Transverse colon (tissue), 4 donors: ENCODE results near the gene AUNIP.

Source experiments
- CTCF ChIP-seq, 5 experiments: fragments of 200-600 bp in 3 of 5; fragments of 450-650 bp in 2 of 5; sonication (generic) in 3 of 5; IDR thresholded peaks; 1 replicate in 2 of 5; 2 replicates in 3 of 5; pipeline ENCODE4 v1.5.1; 2016 to 2017; ENCODE audit warnings: antibody characterized with exemption in 5 of 5, inconsistent platforms in 3 of 5, mild to moderate bottlenecking in 2 of 5, moderate library complexity in 1 of 5
- EP300 ChIP-seq: sonication (generic); formaldehyde crosslinking; IDR thresholded peaks from one replicate; pipeline ENCODE4 v1.6.1; 2017; ENCODE audit warnings: antibody characterized with exemption, low read depth
- POLR2A ChIP-seq: fragments of 450-650 bp; IDR thresholded peaks from one replicate; pipeline ENCODE4 v1.6.1; 2016; ENCODE audit warnings: antibody characterized with exemption, mild to moderate bottlenecking, moderate library complexity
- POLR2AphosphoS5 ChIP-seq, 3 donors: sonication (generic); formaldehyde crosslinking; IDR thresholded peaks; one replicate each; pipeline ENCODE4 v1.6.1; 2016; ENCODE audit warnings: antibody characterized with exemption in 3 of 3

DNA sequence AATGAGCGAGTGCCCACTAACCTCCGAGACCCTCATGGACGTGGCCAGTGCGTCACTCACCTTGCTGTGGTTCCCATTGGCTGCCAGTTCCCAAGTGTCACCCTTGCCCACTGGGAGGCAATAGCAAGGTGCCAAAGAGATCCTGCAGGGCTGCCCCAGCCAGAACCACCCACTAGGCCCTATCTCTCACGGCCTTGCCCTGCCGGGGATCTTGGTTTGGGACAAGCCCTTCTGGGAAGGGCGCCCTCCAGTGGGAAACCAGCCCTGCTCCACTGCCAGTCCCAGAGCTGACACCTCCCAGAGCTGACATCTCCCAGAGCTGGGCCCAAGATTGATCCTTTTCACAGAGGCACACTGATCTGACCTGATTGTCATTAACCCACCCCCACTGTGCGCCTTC, 61.3 kb downstream of the AUNIP start:
- TF ChIP-seq CTCF (IDR thresholded peaks at IDR 0.05) (peak in 4 of 5 experiments; percentile 34 to 53 (median 44)), EP300 (no peak), POLR2A (no peak), POLR2AphosphoS5 (IDR thresholded peaks at IDR 0.05) (no peak)
